KMS-11 (cell line): ENCODE measurements around the gene TIMM9.

Experiments used
- H2AFZ ChIP-seq: fragments of 200-600 bp; sonication (generic); 2 replicates; pipeline ENCODE4 v1.6.1; 2016; ENCODE audit warnings: antibody characterized with exemption, mixed run types, low read depth
- H3K27ac ChIP-seq: fragments of 200-600 bp; sonication (generic); 2 replicates; pipeline ENCODE4 v1.6.1; 2016; ENCODE audit warnings: mild to moderate bottlenecking, mixed run types
- H3K27me3 ChIP-seq: fragments of 200-600 bp; sonication (generic); 2 replicates; pipeline ENCODE4 v1.6.1; 2017; ENCODE audit warnings: mild to moderate bottlenecking, low read depth, mixed run types, moderate library complexity; ENCODE audit not compliant: insufficient read depth
- H3K36me3 ChIP-seq: fragments of 200-600 bp; sonication (generic); 2 replicates; pipeline ENCODE4 v1.6.1; 2017; ENCODE audit warnings: mild to moderate bottlenecking, mixed run types; ENCODE audit not compliant: insufficient read depth
- H3K4me1 ChIP-seq: fragments of 200-600 bp; sonication (generic); 2 replicates; pipeline ENCODE4 v1.6.1; 2016; ENCODE audit warnings: mild to moderate bottlenecking, low read depth, mixed run types; ENCODE audit not compliant: poor library complexity, severe bottlenecking
- H3K4me2 ChIP-seq: fragments of 200-600 bp; sonication (generic); 2 replicates; pipeline ENCODE4 v1.7.0; 2016; ENCODE audit warnings: mild to moderate bottlenecking, mixed run types
- H3K4me3 ChIP-seq: fragments of 200-600 bp; sonication (generic); IDR thresholded peaks from 2 replicates; pipeline ENCODE4 v1.6.1; 2017; ENCODE audit warnings: low read depth, low read length, mixed read lengths; ENCODE audit not compliant: insufficient read depth
- H3K79me2 ChIP-seq: fragments of 200-600 bp; sonication (generic); 2 replicates; pipeline ENCODE4 v1.6.1; 2016; ENCODE audit warnings: low read depth, mixed run types; ENCODE audit not compliant: insufficient read depth
- H3K9ac ChIP-seq: fragments of 200-600 bp; sonication (generic); 2 replicates; pipeline ENCODE4 v1.6.1; 2016; ENCODE audit warnings: mild to moderate bottlenecking, mixed run types
- H4K20me1 ChIP-seq: fragments of 200-600 bp; sonication (generic); 2 replicates; pipeline ENCODE4 v1.6.1; 2016; ENCODE audit warnings: mild to moderate bottlenecking, mixed run types; ENCODE audit not compliant: insufficient read depth
- TF ChIP-seq, protein P1 (sequence below): fragments of 200-600 bp; sonication (generic); conservative IDR thresholded peaks from 2 replicates; pipeline ENCODE4 v1.6.1; 2017; ENCODE audit warnings: low read depth, mild to moderate bottlenecking, antibody characterized with exemption, low read length, moderate library complexity, mixed read lengths

TIMM9 gene

DNA sequence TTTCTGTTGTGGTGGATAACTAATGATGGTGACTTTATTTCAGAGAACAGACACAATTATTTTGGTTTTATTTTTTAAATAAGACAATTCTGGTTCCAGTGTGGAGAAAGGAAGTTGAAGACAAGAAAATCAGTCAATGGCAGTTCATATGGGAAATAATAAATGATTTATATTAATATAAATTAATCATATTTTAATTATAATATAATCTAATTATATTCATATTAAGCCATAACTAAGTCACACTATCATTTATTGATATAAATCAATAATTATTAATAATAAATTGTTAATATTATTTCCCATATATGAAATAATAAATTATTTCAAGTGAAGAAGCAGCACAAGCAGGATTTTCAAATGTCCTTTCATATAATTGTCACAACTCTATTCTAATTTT lies 28.8 kb downstream of the TIMM9 start:
- Histone ChIP-seq H4K20me1 (no peaks in the 10 kb centered on the region), H3K4me1 (peaks cover 6% of the 10 kb centered on the region)
- TF ChIP-seq, protein P1, sequence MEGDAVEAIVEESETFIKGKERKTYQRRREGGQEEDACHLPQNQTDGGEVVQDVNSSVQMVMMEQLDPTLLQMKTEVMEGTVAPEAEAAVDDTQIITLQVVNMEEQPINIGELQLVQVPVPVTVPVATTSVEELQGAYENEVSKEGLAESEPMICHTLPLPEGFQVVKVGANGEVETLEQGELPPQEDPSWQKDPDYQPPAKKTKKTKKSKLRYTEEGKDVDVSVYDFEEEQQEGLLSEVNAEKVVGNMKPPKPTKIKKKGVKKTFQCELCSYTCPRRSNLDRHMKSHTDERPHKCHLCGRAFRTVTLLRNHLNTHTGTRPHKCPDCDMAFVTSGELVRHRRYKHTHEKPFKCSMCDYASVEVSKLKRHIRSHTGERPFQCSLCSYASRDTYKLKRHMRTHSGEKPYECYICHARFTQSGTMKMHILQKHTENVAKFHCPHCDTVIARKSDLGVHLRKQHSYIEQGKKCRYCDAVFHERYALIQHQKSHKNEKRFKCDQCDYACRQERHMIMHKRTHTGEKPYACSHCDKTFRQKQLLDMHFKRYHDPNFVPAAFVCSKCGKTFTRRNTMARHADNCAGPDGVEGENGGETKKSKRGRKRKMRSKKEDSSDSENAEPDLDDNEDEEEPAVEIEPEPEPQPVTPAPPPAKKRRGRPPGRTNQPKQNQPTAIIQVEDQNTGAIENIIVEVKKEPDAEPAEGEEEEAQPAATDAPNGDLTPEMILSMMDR: no peak

DNA sequence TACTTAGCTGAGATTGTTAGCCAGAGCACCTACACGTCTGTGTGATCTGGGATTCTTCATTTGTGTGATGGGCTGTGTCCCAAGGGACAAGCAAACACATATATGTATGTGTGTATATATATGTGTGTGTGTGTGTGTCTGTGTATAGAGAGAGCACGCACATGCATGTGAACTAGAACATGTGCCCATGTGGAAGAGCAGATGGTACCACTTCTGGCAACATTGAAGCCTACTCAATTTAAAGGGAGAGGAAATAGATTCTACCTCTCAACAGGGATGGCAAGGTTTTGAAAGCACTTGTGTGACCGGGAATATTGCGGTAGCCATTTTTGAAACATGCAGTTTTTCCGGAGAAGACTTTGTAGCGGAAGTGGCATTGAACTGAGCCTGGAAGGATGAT lies 30.2 kb downstream of the TIMM9 start:
- no peak overlapping the region for H3K4me3 ChIP-seq
- H3K9ac ChIP-seq: no peak overlapping the region
- H3K4me2 ChIP-seq: no peak overlapping the region
- H2AFZ ChIP-seq: no peak overlapping the region
- TF ChIP-seq, protein P1: no peak
- H3K4me1 ChIP-seq: peaks cover 6% of the 10 kb centered on the region
- no peaks in the 10 kb centered on the region for H3K79me2 ChIP-seq
- no peak overlapping the region for H3K27ac ChIP-seq
- H4K20me1 ChIP-seq: no peaks in the 10 kb centered on the region
- no peaks in the 10 kb centered on the region for H3K36me3 ChIP-seq
- H3K27me3 ChIP-seq: no peaks in the 10 kb centered on the region

More for the DNA sequence above, 28.8 kb downstream of the TIMM9 start:
- H3K4me3 ChIP-seq: no peak overlapping the region
- H3K79me2 ChIP-seq: no peaks in the 10 kb centered on the region
- H3K36me3 ChIP-seq: no peaks in the 10 kb centered on the region
- H2AFZ ChIP-seq: no peak overlapping the region
- H3K27ac ChIP-seq: no peak overlapping the region
- H3K9ac ChIP-seq: no peak overlapping the region
- H3K4me2 ChIP-seq: no peak overlapping the region
- no peaks in the 10 kb centered on the region for H3K27me3 ChIP-seq

DNA sequence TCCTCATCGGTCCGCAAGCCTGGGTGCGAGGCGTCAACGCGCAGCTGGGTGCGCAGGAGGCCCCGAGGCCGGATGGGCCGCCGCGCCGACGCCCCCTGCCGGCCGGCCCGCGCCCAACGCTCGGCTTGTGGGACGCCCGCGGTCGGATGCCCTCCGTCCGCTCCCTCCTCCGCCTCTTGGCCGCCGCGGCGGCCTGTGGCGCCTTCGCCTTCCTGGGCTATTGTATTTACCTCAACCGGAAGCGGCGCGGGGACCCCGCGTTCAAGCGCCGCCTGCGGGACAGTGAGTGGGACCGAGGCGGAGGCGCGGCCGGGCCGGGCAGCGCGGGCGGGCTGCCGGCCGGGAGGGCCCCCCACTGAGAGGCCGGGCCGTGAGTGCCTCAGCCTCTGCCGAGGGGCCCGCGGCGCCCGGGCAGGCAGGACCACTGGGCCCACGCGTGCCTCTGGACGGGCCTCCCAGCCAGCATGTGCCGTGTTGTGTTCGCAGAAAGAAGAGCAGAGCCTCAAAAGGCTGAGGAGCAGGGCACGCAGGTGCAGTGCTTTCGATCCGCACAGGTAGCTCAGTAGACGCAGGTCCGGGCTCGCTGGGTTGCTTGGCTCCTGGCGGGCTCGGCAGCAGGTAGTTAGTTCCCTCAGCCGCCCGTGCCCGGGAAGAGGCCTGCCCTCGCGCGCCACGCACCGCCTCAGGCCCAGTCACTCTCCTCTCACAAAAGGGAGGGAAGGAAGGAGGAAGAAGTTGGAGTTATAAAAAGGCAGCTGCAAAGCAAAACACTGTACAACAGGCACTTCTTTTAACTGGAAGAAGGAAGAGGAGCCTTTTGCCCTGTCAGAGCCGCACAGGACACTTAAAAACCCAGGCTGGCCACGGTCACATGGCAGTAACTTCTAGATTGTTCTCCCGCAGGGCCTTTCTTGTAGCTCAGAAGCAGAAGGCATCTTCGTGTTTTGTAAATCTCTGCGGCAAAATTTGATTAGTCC lies 31.2 kb downstream of the TIMM9 start, which contains the start of gene TOMM20L:
Gene TOMM20L (plus strand): TSS at position 119 of the 977 bp plus-strand sequence. CDS start 28 bp downstream, at position 147.
- Histone ChIP-seq H3K79me2 (no peaks in the 10 kb centered on the region), H3K4me3 (no peak within 1 kb of the TSS), H3K27ac (no peak within 1 kb of the TSS), H3K4me2 (peak within 1 kb of the TSS; percentile 82), H3K36me3 (no peaks in the 10 kb centered on the region), H3K27me3 (no peaks in the 10 kb centered on the region), H3K9ac (peak within 1 kb of the TSS; percentile 42; the same call in 1 of the 2 replicates), H3K4me1 (peaks cover 6% of the 10 kb centered on the region), H4K20me1 (no peaks in the 10 kb centered on the region), H2AFZ (peak within 1 kb of the TSS; percentile 94)
- TF ChIP-seq, protein P1: peak; percentile 64

DNA sequence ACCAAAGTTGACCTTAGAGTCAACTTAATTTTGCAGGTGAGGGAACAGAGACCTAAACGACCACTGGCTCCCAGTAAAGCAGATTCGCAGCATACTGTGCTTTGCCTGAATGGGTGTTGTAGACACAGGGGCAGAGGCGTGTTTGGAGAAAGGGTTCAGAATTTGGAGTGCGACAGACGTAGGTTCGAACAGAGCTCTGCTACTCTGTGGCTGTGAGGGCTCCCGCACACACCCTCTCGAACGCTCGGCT lies 31.8 kb downstream of the TIMM9 start:
- TF ChIP-seq, protein P1: no peak
- no peaks in the 10 kb centered on the region for H3K36me3 ChIP-seq
- H3K9ac ChIP-seq: no peak overlapping the region
- H2AFZ ChIP-seq: peak overlapping the region; percentile 94
- no peak overlapping the region for H3K27ac ChIP-seq
- H3K4me2 ChIP-seq: peak overlapping the region; percentile 82
- H3K27me3 ChIP-seq: no peaks in the 10 kb centered on the region
- no peak overlapping the region for H3K4me3 ChIP-seq
- peaks cover 6% of the 10 kb centered on the region for H3K4me1 ChIP-seq
- H4K20me1 ChIP-seq: no peaks in the 10 kb centered on the region
- no peaks in the 10 kb centered on the region for H3K79me2 ChIP-seq
